GM12873 (cell line): ENCODE data around the gene TTYH1.

Source experiments
- TF ChIP-seq, protein P1 (sequence below): IDR thresholded peaks from 2 replicates; pipeline ENCODE4 v1.5.1; 2012; ENCODE audit warnings: low read depth, mild to moderate bottlenecking, moderate library complexity, low read length, control low read depth; ENCODE audit not compliant: insufficient read depth; ENCODE audit errors: missing control alignments

Gene TTYH1

DNA sequence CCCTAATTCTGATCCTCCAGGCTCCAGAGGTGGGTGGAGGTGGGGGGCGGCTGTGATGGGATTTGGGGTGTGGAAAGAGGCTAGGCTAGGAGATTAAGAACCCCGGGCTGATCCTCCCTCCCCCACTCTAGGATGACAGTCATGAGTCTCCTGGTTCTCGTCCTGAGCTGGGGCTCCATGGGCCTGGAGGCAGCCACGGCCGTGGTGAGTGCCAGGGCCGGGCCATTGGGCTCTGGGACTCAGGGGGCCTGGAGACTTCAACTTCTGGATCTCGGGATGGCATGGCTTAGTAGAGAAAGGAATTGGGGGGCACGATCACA is 13.9 kb downstream of the TTYH1 start:
- TF ChIP-seq, protein P1, sequence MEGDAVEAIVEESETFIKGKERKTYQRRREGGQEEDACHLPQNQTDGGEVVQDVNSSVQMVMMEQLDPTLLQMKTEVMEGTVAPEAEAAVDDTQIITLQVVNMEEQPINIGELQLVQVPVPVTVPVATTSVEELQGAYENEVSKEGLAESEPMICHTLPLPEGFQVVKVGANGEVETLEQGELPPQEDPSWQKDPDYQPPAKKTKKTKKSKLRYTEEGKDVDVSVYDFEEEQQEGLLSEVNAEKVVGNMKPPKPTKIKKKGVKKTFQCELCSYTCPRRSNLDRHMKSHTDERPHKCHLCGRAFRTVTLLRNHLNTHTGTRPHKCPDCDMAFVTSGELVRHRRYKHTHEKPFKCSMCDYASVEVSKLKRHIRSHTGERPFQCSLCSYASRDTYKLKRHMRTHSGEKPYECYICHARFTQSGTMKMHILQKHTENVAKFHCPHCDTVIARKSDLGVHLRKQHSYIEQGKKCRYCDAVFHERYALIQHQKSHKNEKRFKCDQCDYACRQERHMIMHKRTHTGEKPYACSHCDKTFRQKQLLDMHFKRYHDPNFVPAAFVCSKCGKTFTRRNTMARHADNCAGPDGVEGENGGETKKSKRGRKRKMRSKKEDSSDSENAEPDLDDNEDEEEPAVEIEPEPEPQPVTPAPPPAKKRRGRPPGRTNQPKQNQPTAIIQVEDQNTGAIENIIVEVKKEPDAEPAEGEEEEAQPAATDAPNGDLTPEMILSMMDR, result no peak

DNA sequence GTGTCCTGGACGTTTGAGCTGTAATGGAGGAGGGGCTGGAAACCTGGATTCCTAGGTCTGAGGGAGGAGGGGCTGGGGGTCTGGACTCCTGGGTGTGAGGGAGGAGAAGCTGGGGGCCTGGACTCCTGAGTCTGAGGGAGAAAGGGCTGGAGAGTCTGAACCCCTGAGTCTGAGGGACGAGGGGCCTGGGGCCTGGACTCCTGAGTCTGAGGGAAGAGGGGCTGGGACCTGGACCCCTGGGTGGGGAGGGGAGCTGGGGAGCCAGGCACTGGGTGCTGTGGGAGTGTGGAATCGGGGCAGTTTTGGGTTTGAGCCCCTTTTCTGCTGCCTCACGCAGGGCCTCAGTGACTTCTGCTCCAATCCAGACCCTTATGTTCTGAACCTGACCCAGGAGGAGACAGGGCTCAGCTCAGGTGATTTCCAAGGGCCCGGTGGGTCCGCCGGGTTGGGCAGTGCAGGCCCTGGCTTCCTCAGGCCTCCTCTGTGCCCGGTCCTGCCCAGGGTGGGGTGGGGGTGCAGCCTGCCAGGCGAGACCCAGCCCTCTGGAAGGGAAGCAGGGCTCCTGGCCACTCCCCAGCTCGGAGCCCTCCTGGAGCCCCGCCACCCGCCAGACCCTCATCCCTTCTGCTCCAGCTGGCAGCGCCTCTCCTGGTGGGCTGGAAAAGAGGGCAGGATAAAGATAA is 14.4 kb downstream of the TTYH1 start:
- TF ChIP-seq, protein P1, result no peak

DNA sequence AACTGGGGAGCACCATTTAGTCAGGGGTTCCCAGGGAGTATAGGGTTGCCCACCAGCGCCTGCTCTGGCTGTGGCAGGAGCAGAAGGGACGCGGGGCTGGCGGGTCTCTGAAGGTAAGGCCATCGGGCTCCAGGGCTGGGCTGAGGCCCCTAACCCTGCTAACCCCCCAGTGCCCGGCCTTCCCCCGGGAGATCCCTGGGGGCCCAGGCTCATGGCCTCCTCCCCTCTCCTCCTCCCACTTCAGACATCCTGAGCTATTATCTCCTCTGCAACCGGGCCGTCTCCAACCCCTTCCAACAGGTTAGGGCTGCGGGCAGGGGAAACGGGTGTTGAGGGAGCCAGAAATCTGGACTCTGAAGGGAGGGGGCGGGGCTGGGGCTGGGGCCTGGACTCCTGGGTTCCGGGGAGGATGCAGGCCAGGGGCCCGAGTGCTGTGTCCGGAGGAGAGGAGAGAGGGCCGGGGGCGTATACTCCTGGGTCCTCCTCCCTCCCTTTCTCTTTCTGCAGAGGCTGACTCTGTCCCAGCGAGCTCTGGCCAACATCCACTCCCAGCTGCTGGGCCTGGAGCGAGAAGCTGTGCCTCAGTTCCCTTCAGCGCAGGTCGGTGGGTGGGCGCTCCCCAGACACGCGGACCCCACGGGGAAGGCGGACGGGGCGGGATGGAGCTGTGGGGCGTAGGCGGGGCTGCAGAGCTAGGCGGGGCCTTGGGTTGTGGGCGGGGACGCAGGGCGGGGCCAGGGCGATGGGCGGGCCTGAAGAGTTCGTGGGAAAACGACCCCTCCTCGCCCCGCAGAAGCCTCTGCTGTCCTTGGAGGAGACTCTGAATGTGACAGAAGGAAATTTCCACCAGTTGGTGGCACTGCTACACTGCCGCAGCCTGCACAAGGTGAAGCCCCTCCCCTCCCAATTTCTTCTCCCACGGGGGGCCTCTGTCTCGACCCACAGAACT is 15.3 kb downstream of the TTYH1 start:
- TF ChIP-seq, protein P1, result no peak

DNA sequence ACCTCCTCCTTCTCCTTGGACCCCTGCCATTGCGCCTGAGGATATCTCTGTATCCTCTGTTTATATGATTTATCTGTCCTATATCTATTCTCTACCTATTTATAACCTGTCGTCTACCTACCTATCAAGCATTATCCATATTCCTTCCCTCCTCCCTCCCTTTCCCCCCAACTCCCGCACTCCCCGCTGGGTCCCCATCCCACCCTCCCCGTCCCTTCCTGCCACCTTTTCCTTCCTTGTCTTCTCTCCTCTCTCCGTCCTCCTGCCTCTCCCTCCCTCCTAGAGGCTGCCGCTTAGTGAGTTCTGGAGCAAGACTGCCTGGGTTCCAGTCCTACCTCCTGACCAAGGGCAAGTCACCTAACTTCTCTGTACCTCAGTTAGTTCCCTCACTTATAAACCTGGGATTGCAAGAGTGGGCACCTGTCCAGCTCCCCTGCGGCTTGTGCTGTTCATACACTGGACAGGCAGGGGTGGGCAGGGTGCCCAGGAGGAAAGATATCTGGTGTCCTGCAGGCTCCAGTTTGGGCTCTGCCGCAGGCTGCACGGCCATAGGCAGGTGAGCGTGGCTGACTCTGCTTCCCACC is 16.1 kb downstream of the TTYH1 start:
- TF ChIP-seq, protein P1, result no peak

DNA sequence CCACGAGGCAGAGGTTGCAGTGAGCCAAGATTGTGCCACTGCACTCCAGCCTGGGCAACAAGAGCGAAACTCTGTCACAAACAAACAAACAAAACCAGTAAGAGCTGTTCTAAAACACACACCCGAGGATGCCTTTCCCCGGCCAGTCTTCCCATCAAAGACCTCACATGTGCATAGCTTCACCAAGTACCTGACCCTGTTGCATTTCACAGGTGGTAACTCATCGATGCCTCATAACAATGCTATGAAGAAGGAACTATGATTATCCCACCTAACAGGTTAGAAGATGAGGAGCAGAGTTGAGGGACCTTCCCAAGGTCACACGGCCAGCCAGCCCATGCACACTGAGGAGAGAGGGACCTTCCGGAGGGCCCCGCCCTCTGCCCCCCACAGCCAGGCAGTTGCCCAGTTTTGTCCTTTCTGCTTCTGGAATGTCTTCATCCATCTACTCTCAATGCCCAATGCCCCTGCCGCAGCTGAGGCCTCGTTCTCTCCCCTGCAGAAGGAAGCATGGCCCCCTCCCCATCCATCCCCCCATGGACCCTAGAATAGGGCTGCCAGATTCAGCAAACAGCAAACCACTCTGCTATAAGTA is 17.0 kb downstream of the TTYH1 start:
- TF ChIP-seq, protein P1, result no peak

DNA sequence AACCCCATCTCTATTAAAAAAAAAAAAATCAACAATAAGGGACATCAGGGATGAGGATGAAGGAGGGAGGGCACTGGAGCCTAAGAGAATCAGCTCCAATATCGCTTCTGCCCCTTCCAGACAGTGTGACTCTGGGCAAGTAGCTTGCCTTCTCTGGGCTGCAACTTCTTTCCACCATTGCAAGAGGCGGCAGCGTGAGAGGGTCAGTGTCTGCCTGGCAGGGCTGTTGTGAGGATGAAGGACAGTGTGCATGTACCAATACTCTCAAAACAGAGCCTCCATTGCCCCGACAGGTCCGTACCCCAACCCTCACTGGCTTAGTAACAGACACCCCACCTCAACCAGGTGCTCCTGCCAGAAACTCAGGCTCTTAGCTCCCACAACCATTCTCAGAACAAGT is 18.4 kb downstream of the TTYH1 start:
- TF ChIP-seq, protein P1, result no peak
